T-helper 2 cell (primary cell): Measurements from ENCODE around the gene GRID2.

Experiments used
- DNase-seq, 5 experiments: peaks; one replicate each; pipeline versions ENCODE4 v3.0.0 to v3.0.0-alpha.2; 2012 to 2022

The GRID2 gene

GRCh38 chr4:93437991-93438390, 1134.2 kb downstream of the GRID2 start:
- DNase-seq, result no peak

GRCh38 chr4:93444860-93445259, 1141.1 kb downstream of the GRID2 start:
- no peak for DNase-seq

- DNase-seq, result no peak
Measured at GRCh38 chr4:93446038-93446437, 1142.3 kb downstream of the GRID2 start.

GRCh38 chr4:93448691-93449293, 1145.0 kb downstream of the GRID2 start:
- DNase-seq, result no peak

- DNase-seq, result no peak
Measured at GRCh38 chr4:93451954-93452353, 1148.2 kb downstream of the GRID2 start.

GRCh38 chr4:93461541-93461940, 1157.8 kb downstream of the GRID2 start:
- DNase-seq, result no peak

GRCh38 chr4:93466446-93466845, 1162.7 kb downstream of the GRID2 start:
- DNase-seq, result no peak

- DNase-seq, result no peak
Measured at GRCh38 chr4:93467484-93468155, 1163.9 kb downstream of the GRID2 start.

GRCh38 chr4:93469560-93469959, 1165.8 kb downstream of the GRID2 start:
- DNase-seq, result no peak

GRCh38 chr4:93475730-93476129, 1172.0 kb downstream of the GRID2 start:
- DNase-seq, result no peak

GRCh38 chr4:93478805-93479204, 1175.0 kb downstream of the GRID2 start:
- no peak for DNase-seq

GRCh38 chr4:93480452-93480851, 1176.7 kb downstream of the GRID2 start:
- no peak for DNase-seq

- no peak for DNase-seq
Measured at GRCh38 chr4:93495346-93495745, 1191.6 kb downstream of the GRID2 start.

- DNase-seq, result no peak
Measured at GRCh38 chr4:93501244-93501643, 1197.5 kb downstream of the GRID2 start.

GRCh38 chr4:93501946-93502345, 1198.2 kb downstream of the GRID2 start:
- no peak for DNase-seq

GRCh38 chr4:93502991-93503390, 1199.2 kb downstream of the GRID2 start:
- no peak for DNase-seq

GRCh38 chr4:93513851-93514250, 1210.1 kb downstream of the GRID2 start:
- no peak for DNase-seq

GRCh38 chr4:93515208-93515607, 1211.4 kb downstream of the GRID2 start:
- DNase-seq, result no peak

GRCh38 chr4:93529692-93530372, 1226.1 kb downstream of the GRID2 start:
- no peak for DNase-seq

GRCh38 chr4:93532234-93532633, 1228.5 kb downstream of the GRID2 start:
- DNase-seq, result no peak

GRCh38 chr4:93540562-93540961, 1236.8 kb downstream of the GRID2 start:
- no peak for DNase-seq

GRCh38 chr4:93561842-93562241, 1258.1 kb downstream of the GRID2 start:
- DNase-seq, result no peak

- no peak for DNase-seq
Measured at GRCh38 chr4:93568758-93569157, 1265.0 kb downstream of the GRID2 start.

GRCh38 chr4:93573285-93573684, 1269.5 kb downstream of the GRID2 start:
- DNase-seq, result no peak
